ENCODE data around the gene ATG4D.
A peak's percentile ranks its signal among the peaks of the same experiment; 100 is the strongest.

The ATG4D gene

DNA sequence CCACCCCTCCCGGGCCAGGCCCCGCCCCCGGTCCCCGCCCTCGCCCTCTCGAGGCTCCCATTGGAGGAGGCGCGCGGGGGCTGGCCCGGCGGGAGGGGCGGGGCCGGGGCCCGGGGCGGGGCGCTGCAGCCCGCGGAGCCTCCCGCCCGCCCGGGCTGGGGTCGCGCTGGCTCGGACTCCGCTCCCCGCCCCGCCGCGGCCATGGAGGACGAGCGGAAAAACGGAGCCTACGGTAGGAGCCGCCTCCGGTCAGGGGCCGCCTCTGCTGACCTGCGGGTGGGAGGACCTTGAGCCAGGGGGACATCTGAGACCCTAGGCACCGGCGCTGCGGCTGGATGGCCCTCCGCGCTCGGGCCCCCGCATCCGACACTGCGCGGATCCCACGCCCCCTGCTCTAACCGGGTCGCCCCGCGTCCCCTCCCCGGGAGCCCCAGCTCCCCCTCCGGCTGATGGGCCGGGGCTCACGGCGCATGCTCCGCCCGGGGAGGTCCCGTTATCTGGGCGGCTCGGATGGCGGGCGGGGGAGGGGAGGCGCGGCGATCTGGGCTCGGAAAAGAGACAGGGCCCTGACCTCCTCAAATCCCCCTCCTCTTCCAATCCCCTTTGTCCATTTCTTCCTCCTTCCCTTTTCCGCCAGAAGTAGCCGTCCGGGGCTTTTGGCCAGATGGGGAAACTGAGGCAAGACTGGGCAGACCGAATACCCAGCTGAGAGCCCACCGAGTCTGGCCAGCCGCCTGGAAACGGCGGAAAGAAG is 58.8 kb downstream of the ATG4D start:
- DNase-seq (ENCODE audit: low read depth) = peak; percentile 73
- TF ChIP-seq, protein P1, sequence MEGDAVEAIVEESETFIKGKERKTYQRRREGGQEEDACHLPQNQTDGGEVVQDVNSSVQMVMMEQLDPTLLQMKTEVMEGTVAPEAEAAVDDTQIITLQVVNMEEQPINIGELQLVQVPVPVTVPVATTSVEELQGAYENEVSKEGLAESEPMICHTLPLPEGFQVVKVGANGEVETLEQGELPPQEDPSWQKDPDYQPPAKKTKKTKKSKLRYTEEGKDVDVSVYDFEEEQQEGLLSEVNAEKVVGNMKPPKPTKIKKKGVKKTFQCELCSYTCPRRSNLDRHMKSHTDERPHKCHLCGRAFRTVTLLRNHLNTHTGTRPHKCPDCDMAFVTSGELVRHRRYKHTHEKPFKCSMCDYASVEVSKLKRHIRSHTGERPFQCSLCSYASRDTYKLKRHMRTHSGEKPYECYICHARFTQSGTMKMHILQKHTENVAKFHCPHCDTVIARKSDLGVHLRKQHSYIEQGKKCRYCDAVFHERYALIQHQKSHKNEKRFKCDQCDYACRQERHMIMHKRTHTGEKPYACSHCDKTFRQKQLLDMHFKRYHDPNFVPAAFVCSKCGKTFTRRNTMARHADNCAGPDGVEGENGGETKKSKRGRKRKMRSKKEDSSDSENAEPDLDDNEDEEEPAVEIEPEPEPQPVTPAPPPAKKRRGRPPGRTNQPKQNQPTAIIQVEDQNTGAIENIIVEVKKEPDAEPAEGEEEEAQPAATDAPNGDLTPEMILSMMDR (conservative IDR thresholded peaks at IDR 0.05; ENCODE audit: low read depth, low read length) = no peak

More for the DNA sequence above, 58.8 kb downstream of the ATG4D start:
- peak overlapping the region; percentile 99 for H3K4me3 ChIP-seq (ENCODE audit: low read depth, low read length)
